ENCODE data around the gene DIO2. TPM values are rescaled to one million over a fixed set of nuclear protein-coding genes. Genes with fewer than 3 reads are reported as not detected.

Gene DIO2
- total RNA-seq, 1 donor from 2014 or later = not detected

DNA sequence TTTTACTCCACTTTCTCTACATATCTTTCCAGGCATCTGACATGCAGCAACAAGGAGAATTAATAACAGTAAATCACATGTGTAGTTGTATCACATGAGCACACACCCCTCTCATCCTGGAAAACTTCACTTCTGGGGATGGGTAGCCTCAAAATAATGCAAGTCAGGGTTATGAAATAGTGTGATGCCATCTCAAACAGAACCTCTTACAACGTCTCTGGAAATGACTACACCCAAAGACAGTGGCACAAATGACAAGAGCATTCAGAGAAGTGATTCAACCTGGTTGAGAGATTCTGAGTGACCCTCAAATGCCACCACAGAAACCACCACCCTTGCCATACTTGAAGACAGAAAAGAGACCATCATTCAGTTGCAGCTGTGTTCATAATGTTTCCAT lies 2.8 kb downstream of the DIO2 start:
- intact Hi-C loops (cut with micrococcal nuclease) = no loop called here
- no peaks in the 10 kb centered on the region for H3K27me3 Mint-ChIP-seq (ENCODE audit: low read depth)
- no peak overlapping the region for H3K4me3 Mint-ChIP-seq (ENCODE audit: low read depth)
- no peaks in the 10 kb centered on the region for H3K4me1 Mint-ChIP-seq (ENCODE audit: low read depth)
- no peak for DNase-seq (ENCODE audit: low spot score)
- H3K27ac Mint-ChIP-seq = no peak overlapping the region
- H3K9me3 Mint-ChIP-seq = no peaks in the 10 kb centered on the region
- H3K36me3 Mint-ChIP-seq (ENCODE audit: low read depth) = no peaks in the 10 kb centered on the region

GRCh38 chr14:80206351-80207080 lies 4.8 kb downstream of the DIO2 start:
- Mint-ChIP-seq H3K27ac (no peak overlapping the region), H3K4me1 (ENCODE audit: low read depth) (no peaks in the 10 kb centered on the region), H3K36me3 (ENCODE audit: low read depth) (no peaks in the 10 kb centered on the region), H3K27me3 (ENCODE audit: low read depth) (no peaks in the 10 kb centered on the region), H3K4me3 (ENCODE audit: low read depth) (no peak overlapping the region), H3K9me3 (no peaks in the 10 kb centered on the region)
- no peak for DNase-seq (ENCODE audit: low spot score)
- intact Hi-C loops (cut with micrococcal nuclease) = no loop called here

DNA sequence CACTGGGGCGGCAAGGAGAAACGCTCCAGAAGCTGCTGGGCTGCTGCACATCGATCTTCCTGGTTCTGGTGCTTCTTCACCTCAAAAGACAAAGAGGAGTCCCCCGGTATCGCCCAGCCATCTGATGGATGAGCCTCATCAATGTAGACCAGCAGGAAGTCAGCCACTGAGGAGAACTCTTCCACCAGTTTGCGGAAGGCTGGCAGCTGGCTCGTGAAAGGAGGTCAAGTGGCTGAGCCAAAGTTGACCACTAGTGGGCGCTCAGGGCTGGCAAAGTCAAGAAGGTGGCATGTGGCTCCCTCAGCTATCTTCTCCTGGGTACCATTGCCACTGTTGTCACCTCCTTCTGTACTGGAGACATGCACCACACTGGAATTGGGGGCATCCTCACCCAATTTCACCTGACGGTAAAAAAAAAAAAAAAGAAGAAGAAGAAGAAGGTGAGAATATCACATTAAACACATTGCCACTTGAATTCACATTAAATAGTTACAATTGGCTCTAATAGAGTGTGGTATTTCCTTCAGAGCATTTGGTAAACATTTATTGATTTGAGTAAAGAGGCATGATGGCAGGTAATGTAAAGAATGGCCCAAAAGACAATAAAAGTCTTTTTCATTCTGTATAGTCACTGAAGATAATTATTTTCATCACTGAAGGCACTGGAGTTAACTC lies 8.3 kb downstream of the DIO2 start:
- intact Hi-C loops (cut with micrococcal nuclease) = no loop called here
- Mint-ChIP-seq H3K4me1 (ENCODE audit: low read depth) (no peaks in the 10 kb centered on the region), H3K9me3 (no peaks in the 10 kb centered on the region), H3K4me3 (ENCODE audit: low read depth) (no peak overlapping the region), H3K27me3 (ENCODE audit: low read depth) (no peaks in the 10 kb centered on the region), H3K27ac (no peak overlapping the region), H3K36me3 (ENCODE audit: low read depth) (no peaks in the 10 kb centered on the region)
- no peak for DNase-seq (ENCODE audit: low spot score)

- Mint-ChIP-seq H3K9me3 (no peaks in the 10 kb centered on the region), H3K27me3 (ENCODE audit: low read depth) (no peaks in the 10 kb centered on the region), H3K36me3 (ENCODE audit: low read depth) (no peaks in the 10 kb centered on the region), H3K4me1 (ENCODE audit: low read depth) (no peaks in the 10 kb centered on the region), H3K4me3 (ENCODE audit: low read depth) (no peak overlapping the region), H3K27ac (no peak overlapping the region)
- DNase-seq (ENCODE audit: low spot score) = no peak
- intact Hi-C loops (cut with micrococcal nuclease) = no loop called here
Observed at GRCh38 chr14:80200093-80200492, 11.2 kb downstream of the DIO2 start.

DNA sequence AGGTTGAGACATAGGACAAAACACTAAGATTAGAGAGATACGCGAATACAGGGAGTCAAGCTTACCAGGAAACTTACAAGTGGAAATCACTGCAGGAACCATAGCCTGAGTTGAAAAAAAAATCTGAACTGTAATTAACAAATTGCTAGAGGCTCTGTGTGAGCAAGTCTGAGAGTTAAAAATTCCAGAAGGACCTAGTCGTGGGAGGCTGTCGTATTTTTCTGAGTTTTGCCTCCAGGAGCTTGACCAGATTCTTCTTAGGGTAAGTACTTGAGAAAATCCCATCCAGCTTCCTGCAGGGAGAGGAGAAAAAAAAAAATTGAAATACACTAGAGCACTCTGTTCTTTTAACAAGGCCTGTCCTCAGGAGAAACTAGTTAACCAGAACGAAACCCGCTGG lies 22.7 kb downstream of the DIO2 start:
- Mint-ChIP-seq H3K9me3 (peaks cover 7% of the 10 kb centered on the region), H3K36me3 (ENCODE audit: low read depth) (no peaks in the 10 kb centered on the region), H3K27ac (no peak overlapping the region), H3K27me3 (ENCODE audit: low read depth) (no peaks in the 10 kb centered on the region), H3K4me1 (ENCODE audit: low read depth) (no peaks in the 10 kb centered on the region), H3K4me3 (ENCODE audit: low read depth) (no peak overlapping the region)
- DNase-seq (ENCODE audit: low spot score) = no peak
- intact Hi-C loops (cut with micrococcal nuclease) = no loop called here

DNA sequence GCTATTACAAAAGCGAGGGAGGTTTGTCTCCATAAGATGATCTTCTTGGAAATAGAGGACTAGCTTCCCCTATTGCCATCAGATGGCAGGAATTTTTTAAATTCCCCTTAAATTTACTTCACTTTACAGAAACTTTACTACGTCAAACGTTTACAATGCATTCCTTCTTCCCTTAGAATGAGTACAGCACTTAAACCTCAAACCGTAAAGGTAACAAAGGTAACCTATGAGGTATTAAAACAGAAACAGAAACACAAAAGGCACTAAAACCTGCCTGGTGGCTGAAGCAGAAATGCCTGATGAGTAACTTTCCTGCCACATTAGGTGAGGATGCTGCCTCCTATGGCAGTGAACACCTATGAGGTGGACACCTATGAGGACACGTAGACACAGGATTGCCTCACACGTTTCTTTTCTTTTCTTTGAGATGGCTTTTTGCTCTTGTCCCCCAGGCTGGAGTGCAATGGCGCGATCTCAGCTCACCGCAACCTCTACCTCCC lies 25.0 kb downstream of the DIO2 start:
- DNase-seq (ENCODE audit: low spot score) = no peak
- Mint-ChIP-seq H3K27me3 (ENCODE audit: low read depth) (no peaks in the 10 kb centered on the region), H3K4me3 (ENCODE audit: low read depth) (no peak overlapping the region), H3K27ac (no peak overlapping the region), H3K4me1 (ENCODE audit: low read depth) (no peaks in the 10 kb centered on the region), H3K9me3 (peaks cover 7% of the 10 kb centered on the region), H3K36me3 (ENCODE audit: low read depth) (no peaks in the 10 kb centered on the region)
- intact Hi-C loops (cut with micrococcal nuclease) = no loop called here

GRCh38 chr14:80176893-80177292 lies 34.4 kb downstream of the DIO2 start:
- Mint-ChIP-seq H3K4me1 (ENCODE audit: low read depth) (no peaks in the 10 kb centered on the region), H3K27ac (no peak overlapping the region), H3K4me3 (ENCODE audit: low read depth) (no peak overlapping the region), H3K27me3 (ENCODE audit: low read depth) (no peaks in the 10 kb centered on the region), H3K36me3 (ENCODE audit: low read depth) (no peaks in the 10 kb centered on the region), H3K9me3 (peaks cover 4% of the 10 kb centered on the region)
- no peak for DNase-seq (ENCODE audit: low spot score)
- intact Hi-C loops (cut with micrococcal nuclease) = no loop called here

GRCh38 chr14:80172375-80173051 lies 38.8 kb downstream of the DIO2 start:
- Mint-ChIP-seq H3K27ac (no peak overlapping the region), H3K4me3 (ENCODE audit: low read depth) (no peak overlapping the region), H3K4me1 (ENCODE audit: low read depth) (no peaks in the 10 kb centered on the region)

GRCh38 chr14:80167793-80168448 lies 43.4 kb downstream of the DIO2 start:
- no peaks in the 10 kb centered on the region for H3K4me1 Mint-ChIP-seq (ENCODE audit: low read depth)

More at GRCh38 chr14:80172375-80173051, 38.8 kb downstream of the DIO2 start:
- no peaks in the 10 kb centered on the region for H3K27me3 Mint-ChIP-seq (ENCODE audit: low read depth)
- DNase-seq (ENCODE audit: low spot score) = no peak
- no peaks in the 10 kb centered on the region for H3K36me3 Mint-ChIP-seq (ENCODE audit: low read depth)
- H3K9me3 Mint-ChIP-seq = peaks cover 16% of the 10 kb centered on the region
- intact Hi-C loops (cut with micrococcal nuclease) = no loop called here

GRCh38 chr14:80164991-80165721 lies 46.1 kb downstream of the DIO2 start:
- DNase-seq (ENCODE audit: low spot score) = no peak
- H3K9me3 Mint-ChIP-seq = peaks cover 7% of the 10 kb centered on the region
- no peaks in the 10 kb centered on the region for H3K36me3 Mint-ChIP-seq (ENCODE audit: low read depth)
- no peak overlapping the region for H3K4me3 Mint-ChIP-seq (ENCODE audit: low read depth)
- H3K27me3 Mint-ChIP-seq (ENCODE audit: low read depth) = no peaks in the 10 kb centered on the region
- intact Hi-C loops (cut with micrococcal nuclease) = no loop called here
- H3K27ac Mint-ChIP-seq = no peak overlapping the region
- H3K4me1 Mint-ChIP-seq (ENCODE audit: low read depth) = no peaks in the 10 kb centered on the region

More at GRCh38 chr14:80167793-80168448, 43.4 kb downstream of the DIO2 start:
- Mint-ChIP-seq H3K9me3 (peaks cover 15% of the 10 kb centered on the region), H3K4me3 (ENCODE audit: low read depth) (no peak overlapping the region), H3K27me3 (ENCODE audit: low read depth) (no peaks in the 10 kb centered on the region), H3K27ac (no peak overlapping the region), H3K36me3 (ENCODE audit: low read depth) (no peaks in the 10 kb centered on the region)
- DNase-seq (ENCODE audit: low spot score) = no peak
- intact Hi-C loops (cut with micrococcal nuclease) = no loop called here

DNA sequence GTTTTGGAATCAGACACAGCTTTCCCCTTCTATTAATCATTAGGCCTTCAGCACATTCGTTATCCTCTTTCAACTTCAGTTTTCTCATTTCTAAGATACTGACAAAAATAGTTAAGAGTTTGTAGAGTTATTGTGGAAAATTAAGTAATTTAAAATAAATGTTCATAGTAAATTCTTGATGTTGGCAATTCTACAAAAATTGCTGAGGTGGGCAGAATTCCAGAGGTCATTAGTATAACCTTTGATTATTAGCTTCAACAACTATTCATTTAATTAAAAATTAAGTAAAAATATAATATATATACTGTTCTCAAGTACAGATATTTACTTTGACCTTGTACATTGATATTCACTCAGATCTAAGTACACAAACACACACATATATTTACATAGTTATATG lies 58.5 kb downstream of the DIO2 start:
- Mint-ChIP-seq H3K36me3 (ENCODE audit: low read depth) (no peaks in the 10 kb centered on the region), H3K27ac (no peak overlapping the region), H3K4me3 (ENCODE audit: low read depth) (no peak overlapping the region), H3K4me1 (ENCODE audit: low read depth) (no peaks in the 10 kb centered on the region), H3K27me3 (ENCODE audit: low read depth) (no peaks in the 10 kb centered on the region), H3K9me3 (no peaks in the 10 kb centered on the region)
- intact Hi-C loops (cut with micrococcal nuclease) = no loop called here
- DNase-seq (ENCODE audit: low spot score) = no peak

DNA sequence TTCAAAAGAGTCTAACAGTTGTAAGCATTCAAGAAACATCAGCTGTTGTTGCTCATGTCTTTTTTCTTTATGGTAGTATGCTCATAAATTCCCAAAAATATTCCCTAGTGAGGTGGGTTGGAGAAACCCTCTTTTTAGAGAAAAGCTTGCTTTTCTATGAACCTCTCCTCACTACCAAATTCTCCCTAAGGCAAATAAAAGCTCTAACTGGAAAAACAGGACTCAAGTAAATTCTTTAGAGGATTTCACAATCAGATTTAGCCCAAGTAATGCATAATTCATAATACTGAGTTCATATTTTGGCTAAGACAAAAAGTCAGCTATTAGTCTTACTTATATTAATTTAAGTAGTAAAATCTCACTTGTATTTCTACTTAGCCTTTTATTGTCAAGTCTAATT lies 59.1 kb downstream of the DIO2 start:
- no peak for DNase-seq (ENCODE audit: low spot score)
- no peaks in the 10 kb centered on the region for H3K4me1 Mint-ChIP-seq (ENCODE audit: low read depth)
- no peaks in the 10 kb centered on the region for H3K9me3 Mint-ChIP-seq

More for the DNA sequence above, 59.1 kb downstream of the DIO2 start:
- Mint-ChIP-seq H3K27me3 (ENCODE audit: low read depth) (no peaks in the 10 kb centered on the region), H3K4me3 (ENCODE audit: low read depth) (no peak overlapping the region), H3K27ac (no peak overlapping the region), H3K36me3 (ENCODE audit: low read depth) (no peaks in the 10 kb centered on the region)
- intact Hi-C loops (cut with micrococcal nuclease) = no loop called here
